ENCODE results near the gene HIF1A.
"Not testable (repeated sequence)": the region's sequence is repeated elsewhere in the genome, so short reads cannot be mapped to it uniquely, and the experiment has no call there.

HIF1A gene

GRCh38 chr14:61749867-61750266, 54.6 kb downstream of the HIF1A start:
- DNase-seq = no peak

GRCh38 chr14:61750708-61751474, 55.6 kb downstream of the HIF1A start:
- DNase-seq = peak; percentile 70 to 71

- no peak for DNase-seq
These were observed 56.2 kb downstream of the HIF1A start for GRCh38 chr14:61751475-61751989.

GRCh38 chr14:61752626-61753025, 57.3 kb downstream of the HIF1A start:
- DNase-seq = no peak

GRCh38 chr14:61753631-61754030, 58.3 kb downstream of the HIF1A start:
- no peak for DNase-seq

DNA sequence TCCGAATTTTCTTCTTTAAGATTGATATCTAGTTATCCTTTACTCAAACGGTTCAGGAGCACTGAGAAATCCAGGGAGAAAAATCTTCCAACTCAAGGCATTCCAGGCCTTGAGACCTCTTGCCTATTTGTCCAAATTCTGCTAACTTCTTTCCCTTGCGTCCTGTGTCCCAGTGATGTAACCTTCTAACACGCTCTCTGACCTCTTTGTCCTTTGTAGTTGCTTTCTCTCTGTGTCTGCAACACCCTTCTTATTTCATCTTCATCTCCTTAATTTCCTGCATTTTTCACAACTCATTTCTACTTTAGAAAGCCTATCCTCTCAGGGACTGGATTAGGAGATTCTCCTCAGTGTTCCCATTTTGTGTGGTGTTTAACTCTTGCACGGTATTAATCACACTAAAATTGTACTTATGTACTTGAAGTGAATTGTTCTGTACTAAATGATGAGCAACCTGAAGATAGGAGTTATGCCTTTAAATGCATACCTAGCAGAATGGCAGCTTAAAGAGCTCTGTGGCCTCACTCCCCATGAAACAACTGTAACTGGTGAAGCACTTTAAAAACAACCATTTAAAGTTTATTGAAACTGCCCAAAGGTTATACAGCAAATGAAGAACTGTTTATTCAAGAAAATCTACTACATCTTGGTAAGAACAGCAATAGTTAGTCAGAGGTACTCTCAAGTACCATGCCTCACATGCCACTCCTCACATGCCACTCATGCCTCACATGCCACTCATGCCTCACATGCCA, 59.5 kb downstream of the HIF1A start:
- no peak for DNase-seq

- DNase-seq = not testable (repeated sequence)
These were observed 60.0 kb downstream of the HIF1A start for GRCh38 chr14:61755382-61755742.

DNA sequence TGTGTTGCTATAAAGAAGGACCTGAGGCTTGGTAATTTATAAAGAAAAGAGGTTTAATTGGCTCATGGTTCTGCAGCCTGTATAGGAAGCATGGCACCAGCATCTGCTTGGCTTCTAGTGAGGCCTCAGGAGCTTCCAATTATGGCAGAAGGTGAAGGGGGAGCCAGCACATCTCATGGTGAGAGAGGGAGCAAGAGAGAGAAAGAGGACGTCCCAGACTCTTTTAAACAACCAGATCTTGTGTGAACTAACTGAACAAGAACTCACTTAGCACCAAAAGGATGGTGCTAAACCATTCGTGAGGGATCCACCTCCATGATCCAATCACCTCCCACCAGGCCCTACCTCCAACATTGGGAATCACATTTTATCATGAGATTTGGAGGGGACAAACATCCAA, 60.8 kb downstream of the HIF1A start:
- DNase-seq = no peak

DNA sequence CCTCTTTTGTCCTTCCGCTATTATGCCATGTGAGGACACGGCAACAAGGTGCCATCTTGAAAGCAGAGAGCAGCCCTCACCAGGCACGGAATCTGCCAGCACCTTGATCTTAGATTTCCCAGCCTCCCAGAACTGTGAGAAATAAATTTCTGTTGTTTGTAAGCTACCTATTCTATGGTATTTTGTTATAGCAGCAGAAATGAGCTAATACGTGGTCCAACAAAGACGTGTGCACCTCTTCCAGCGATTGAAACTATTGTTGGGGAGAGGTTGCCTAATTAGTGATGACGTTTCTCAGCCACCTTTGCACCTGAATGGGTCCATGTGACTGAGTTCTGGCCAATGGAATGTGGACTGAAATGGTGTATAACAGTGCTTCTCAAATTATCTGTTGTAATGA, 64.6 kb downstream of the HIF1A start:
- no peak for DNase-seq

GRCh38 chr14:61761557-61761956, 66.2 kb downstream of the HIF1A start:
- DNase-seq = no peak

DNA sequence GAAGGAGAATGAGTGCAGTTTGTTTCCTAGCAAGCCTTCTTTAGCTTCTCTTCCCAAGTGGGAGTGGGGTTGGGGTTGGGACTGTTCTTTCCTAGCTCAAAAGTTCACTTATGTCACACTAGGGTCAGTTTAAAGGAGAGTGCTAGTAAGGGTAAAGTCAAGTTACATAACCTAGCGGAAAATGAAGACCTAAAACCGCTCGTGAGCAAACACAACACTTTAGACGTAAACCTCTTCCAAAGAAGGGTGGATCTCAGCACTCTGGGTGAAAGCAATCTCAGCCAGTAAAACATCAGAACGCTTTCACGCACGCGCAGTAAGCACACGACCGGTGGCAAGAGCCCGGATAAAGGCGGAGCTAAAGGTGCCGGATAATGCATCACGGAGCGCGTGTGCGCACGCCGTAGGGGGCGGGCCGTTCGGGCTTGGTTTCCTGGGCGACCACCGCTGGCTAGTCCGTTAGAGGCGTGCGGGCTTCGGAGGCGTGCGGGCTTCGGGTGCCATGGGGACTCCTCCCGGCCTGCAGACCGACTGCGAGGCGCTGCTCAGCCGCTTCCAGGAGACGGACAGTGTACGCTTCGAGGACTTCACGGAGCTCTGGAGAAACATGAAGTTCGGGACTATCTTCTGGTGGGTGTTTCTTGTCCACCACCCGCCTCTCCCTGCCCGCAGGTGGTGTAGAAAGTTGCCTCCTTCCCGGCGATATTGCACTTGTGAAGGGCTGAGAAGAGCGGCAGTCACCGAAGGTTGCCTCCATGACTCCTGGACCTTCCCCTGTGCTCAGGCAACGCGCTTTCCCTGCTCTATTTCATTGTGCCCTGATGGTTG, 66.9 kb downstream of the HIF1A start, which contains the start of gene SNAPC1:
Gene SNAPC1 (plus strand): TSS at position 462 of the 828 bp plus-strand sequence. CDS start 41 bp downstream, at position 503.
- DNase-seq = peak; percentile 97

GRCh38 chr14:61764342-61765122, 69.2 kb downstream of the HIF1A start:
- no peak for DNase-seq

- no peak for DNase-seq
These were observed 70.1 kb downstream of the HIF1A start for GRCh38 chr14:61765225-61765943.

GRCh38 chr14:61766151-61766550, 70.8 kb downstream of the HIF1A start:
- no peak for DNase-seq

DNA sequence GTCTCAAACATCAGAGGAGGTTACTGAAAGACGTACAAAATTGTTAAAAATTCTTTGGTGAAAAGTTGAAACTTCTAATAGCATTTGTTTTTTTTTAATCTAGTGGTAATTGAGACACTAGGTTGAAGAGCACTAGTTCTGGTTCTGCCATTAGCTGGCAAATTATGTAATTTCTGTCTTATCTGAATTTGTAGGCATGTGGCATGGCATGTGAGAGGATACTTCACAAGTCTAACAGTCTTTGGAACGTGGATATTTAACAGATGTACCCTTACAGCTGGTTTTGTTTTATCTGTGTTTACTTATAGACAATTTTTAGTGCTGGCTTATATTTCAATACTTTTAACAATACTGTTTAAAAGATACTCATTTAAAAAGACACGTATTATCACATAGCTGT, 72.9 kb downstream of the HIF1A start:
- DNase-seq = no peak

- no peak for DNase-seq
These were observed 74.6 kb downstream of the HIF1A start for GRCh38 chr14:61769893-61770292.

DNA sequence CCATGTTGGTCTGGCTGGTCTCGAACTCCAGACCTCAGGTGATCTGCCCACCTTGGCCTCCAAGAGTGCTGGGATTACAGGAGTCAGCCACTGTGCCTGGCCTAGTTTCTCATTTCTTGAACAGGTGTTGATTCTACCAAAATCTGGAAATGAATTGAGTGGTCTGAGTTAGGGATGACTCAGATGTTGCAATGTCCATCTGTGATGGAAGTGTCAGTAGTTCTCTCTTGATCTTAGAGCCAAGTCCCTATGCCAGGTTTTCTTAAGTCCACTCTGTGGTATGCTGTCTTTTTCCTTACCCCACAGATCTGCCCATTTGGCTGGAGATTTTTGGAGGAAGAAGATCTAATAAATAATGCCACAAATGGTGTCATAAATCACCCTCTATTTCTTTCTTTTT, 79.5 kb downstream of the HIF1A start:
- DNase-seq = no peak

DNA sequence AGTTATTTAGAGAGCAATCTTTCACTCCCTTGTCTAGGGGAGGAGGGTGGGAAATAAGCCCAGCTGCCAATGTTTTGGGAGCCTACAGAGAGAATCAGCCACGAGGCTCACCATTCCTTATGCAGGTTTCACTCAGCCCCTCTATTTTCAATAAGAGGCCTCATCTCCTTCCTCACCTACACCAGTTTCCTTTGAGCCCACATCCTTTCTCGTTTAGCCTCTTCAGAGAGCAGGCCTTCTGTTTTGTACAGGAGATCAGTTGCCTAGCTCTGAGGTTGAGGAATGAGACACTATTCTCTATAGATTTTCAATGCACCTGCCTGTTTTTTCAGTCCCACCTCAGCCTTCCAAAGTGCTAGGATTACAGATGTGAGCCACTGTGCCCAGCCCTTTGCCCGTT, 84.8 kb downstream of the HIF1A start:
- no peak for DNase-seq

DNA sequence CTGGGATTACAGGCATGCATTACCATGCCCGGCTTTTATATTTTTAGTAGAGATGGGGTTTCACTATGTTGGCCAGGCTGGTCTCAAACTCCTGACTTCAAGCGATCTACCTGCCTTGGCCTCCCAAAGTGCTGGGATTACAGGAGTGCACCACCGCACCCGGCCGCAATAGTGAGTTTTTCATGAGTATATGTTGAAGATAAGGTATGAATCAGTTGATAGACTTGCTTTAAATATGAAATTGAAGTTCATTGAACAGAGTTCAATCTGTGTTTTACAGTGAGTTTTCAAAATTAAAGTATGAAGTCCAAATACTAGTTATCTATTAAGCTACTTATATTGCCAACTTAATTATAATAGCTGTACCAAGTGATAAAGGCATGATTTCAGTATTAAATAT, 102.0 kb downstream of the HIF1A start:
- DNase-seq = no peak

Data from activated CD4-positive, alpha-beta T cell treated with anti-CD3 and anti-CD28 coated beads for 4 hours (primary cell).